Measurements from ENCODE around the gene NR1H4. TPM values are rescaled to one million over a fixed set of nuclear protein-coding genes. Genes with fewer than 3 reads are reported as not detected.

The NR1H4 gene
- total RNA-seq, 1 donor from 2014 or later: not detected

Other genes with a start within 250 kb of the NR1H4 start
- gene DEPDC4, start 206.8 kb upstream of the NR1H4 start, total RNA-seq: 1.3 and 2.9 TPM in 2 replicates
- 31.1 and 34.8 TPM in 2 replicates for gene SCYL2, start 206.7 kb upstream of the NR1H4 start, total RNA-seq
- not detected in 2 replicates for gene SLC17A8, start 116.8 kb upstream of the NR1H4 start, total RNA-seq
- gene GAS2L3, start 99.8 kb downstream of the NR1H4 start, total RNA-seq: 1.6 and 1.7 TPM in 2 replicates